ENCODE data around the gene MPP2.

The MPP2 gene

GRCh38 chr17:43856141-43856540, 51.2 kb downstream of the MPP2 start:
- no peak overlapping the region for H3K9ac ChIP-seq (ENCODE audit: low read depth, low read length)
- no peaks in the 10 kb centered on the region for H3K9me3 ChIP-seq (ENCODE audit: insufficient read depth, low read depth, low read length)
- no peak overlapping the region for H3K4me3 ChIP-seq (ENCODE audit: low read length)
- no peak overlapping the region for H3K27ac ChIP-seq (ENCODE audit: low read depth, low read length)
- WGBS: 90% methylated on average over 3 of the region's 3 CpGs
- H3K27me3 ChIP-seq (ENCODE audit: insufficient read depth, low read length): no peaks in the 10 kb centered on the region; the same call in 1 of the 2 replicates
- H3K4me1 ChIP-seq (ENCODE audit: insufficient read depth, low read length): no peaks in the 10 kb centered on the region
- no peaks in the 10 kb centered on the region for H3K36me3 ChIP-seq (ENCODE audit: insufficient read depth, low read length)

GRCh38 chr17:43855061-43855460, 52.3 kb downstream of the MPP2 start:
- WGBS: 93% methylated on average over 9 of the region's 9 CpGs
- Histone ChIP-seq H3K27ac (ENCODE audit: low read depth, low read length) (no peak overlapping the region), H3K27me3 (ENCODE audit: insufficient read depth, low read length) (no peaks in the 10 kb centered on the region; the same call in 1 of the 2 replicates), H3K9me3 (ENCODE audit: insufficient read depth, low read depth, low read length) (no peaks in the 10 kb centered on the region), H3K4me3 (ENCODE audit: low read length) (no peak overlapping the region), H3K4me1 (ENCODE audit: insufficient read depth, low read length) (no peaks in the 10 kb centered on the region), H3K36me3 (ENCODE audit: insufficient read depth, low read length) (no peaks in the 10 kb centered on the region), H3K9ac (ENCODE audit: low read depth, low read length) (no peak overlapping the region)

GRCh38 chr17:43854498-43854897, 52.8 kb downstream of the MPP2 start:
- Histone ChIP-seq H3K4me1 (ENCODE audit: insufficient read depth, low read length) (no peaks in the 10 kb centered on the region), H3K9me3 (ENCODE audit: insufficient read depth, low read depth, low read length) (no peaks in the 10 kb centered on the region), H3K27ac (ENCODE audit: low read depth, low read length) (no peak overlapping the region), H3K27me3 (ENCODE audit: insufficient read depth, low read length) (no peaks in the 10 kb centered on the region; the same call in 1 of the 2 replicates), H3K4me3 (ENCODE audit: low read length) (no peak overlapping the region), H3K36me3 (ENCODE audit: insufficient read depth, low read length) (no peaks in the 10 kb centered on the region), H3K9ac (ENCODE audit: low read depth, low read length) (no peak overlapping the region)
- 72% methylated on average over 7 of the region's 8 CpGs for WGBS

- no peak overlapping the region for H3K9ac ChIP-seq (ENCODE audit: low read depth, low read length)
- WGBS: 92% methylated on average over 7 of the region's 7 CpGs
Measured at GRCh38 chr17:43853546-43853945, 53.8 kb downstream of the MPP2 start.

GRCh38 chr17:43852571-43852970, 54.8 kb downstream of the MPP2 start:
- 89% methylated on average over 8 of the region's 8 CpGs for WGBS
- no peaks in the 10 kb centered on the region for H3K9me3 ChIP-seq (ENCODE audit: insufficient read depth, low read depth, low read length)
- H3K9ac ChIP-seq (ENCODE audit: low read depth, low read length): no peak overlapping the region
- no peak overlapping the region for H3K27ac ChIP-seq (ENCODE audit: low read depth, low read length)
- no peak overlapping the region for H3K4me3 ChIP-seq (ENCODE audit: low read length)
- peaks cover 6% of the 10 kb centered on the region for H3K27me3 ChIP-seq (ENCODE audit: insufficient read depth, low read length)
- H3K36me3 ChIP-seq (ENCODE audit: insufficient read depth, low read length): no peaks in the 10 kb centered on the region
- H3K4me1 ChIP-seq (ENCODE audit: insufficient read depth, low read length): no peaks in the 10 kb centered on the region

More at GRCh38 chr17:43853546-43853945, 53.8 kb downstream of the MPP2 start:
- no peak overlapping the region for H3K27ac ChIP-seq (ENCODE audit: low read depth, low read length)
- no peaks in the 10 kb centered on the region for H3K9me3 ChIP-seq (ENCODE audit: insufficient read depth, low read depth, low read length)
- no peaks in the 10 kb centered on the region; the same call in 1 of the 2 replicates for H3K27me3 ChIP-seq (ENCODE audit: insufficient read depth, low read length)
- no peaks in the 10 kb centered on the region for H3K4me1 ChIP-seq (ENCODE audit: insufficient read depth, low read length)
- no peak overlapping the region for H3K4me3 ChIP-seq (ENCODE audit: low read length)
- no peaks in the 10 kb centered on the region for H3K36me3 ChIP-seq (ENCODE audit: insufficient read depth, low read length)

GRCh38 chr17:43849116-43849515, 58.2 kb downstream of the MPP2 start:
- 88% methylated on average over 8 of the region's 8 CpGs for WGBS
- Histone ChIP-seq H3K36me3 (ENCODE audit: insufficient read depth, low read length) (no peaks in the 10 kb centered on the region), H3K27me3 (ENCODE audit: insufficient read depth, low read length) (peaks cover 6% of the 10 kb centered on the region), H3K9ac (ENCODE audit: low read depth, low read length) (no peak overlapping the region), H3K27ac (ENCODE audit: low read depth, low read length) (no peak overlapping the region), H3K9me3 (ENCODE audit: insufficient read depth, low read depth, low read length) (no peaks in the 10 kb centered on the region), H3K4me1 (ENCODE audit: insufficient read depth, low read length) (peaks cover 12% of the 10 kb centered on the region), H3K4me3 (ENCODE audit: low read length) (no peak overlapping the region)

- H3K27ac ChIP-seq (ENCODE audit: low read depth, low read length): no peak overlapping the region
- H3K27me3 ChIP-seq (ENCODE audit: insufficient read depth, low read length): peaks cover 6% of the 10 kb centered on the region
- H3K36me3 ChIP-seq (ENCODE audit: insufficient read depth, low read length): no peaks in the 10 kb centered on the region
- H3K9me3 ChIP-seq (ENCODE audit: insufficient read depth, low read depth, low read length): no peaks in the 10 kb centered on the region
- H3K4me1 ChIP-seq (ENCODE audit: insufficient read depth, low read length): peaks cover 12% of the 10 kb centered on the region
- H3K4me3 ChIP-seq (ENCODE audit: low read length): no peak overlapping the region
- no peak overlapping the region for H3K9ac ChIP-seq (ENCODE audit: low read depth, low read length)
- 91% methylated on average over 10 of the region's 10 CpGs for WGBS
Measured at GRCh38 chr17:43848601-43849000, 58.7 kb downstream of the MPP2 start.

GRCh38 chr17:43846963-43847371, 60.4 kb downstream of the MPP2 start, which contains the start of gene CD300LG:
TSS of gene CD300LG (plus strand) at chr17:43847176. CDS start at chr17:43847217, 41 bp downstream.
- no peak within 1 kb of the TSS for H3K27ac ChIP-seq (ENCODE audit: low read depth, low read length)
- H3K4me1 ChIP-seq (ENCODE audit: insufficient read depth, low read length): peaks cover 12% of the 10 kb centered on the region
- no peaks in the 10 kb centered on the region for H3K36me3 ChIP-seq (ENCODE audit: insufficient read depth, low read length)
- H3K9ac ChIP-seq (ENCODE audit: low read depth, low read length): no peak within 1 kb of the TSS
- WGBS: 51% methylated on average over 17 of the region's 17 CpGs
- H3K4me3 ChIP-seq (ENCODE audit: low read length): peak within 1 kb of the TSS; percentile 17; the same call in 1 of the 2 replicates
- peaks cover 6% of the 10 kb centered on the region; the same call in 1 of the 2 replicates for H3K27me3 ChIP-seq (ENCODE audit: insufficient read depth, low read length)
- H3K9me3 ChIP-seq (ENCODE audit: insufficient read depth, low read depth, low read length): no peaks in the 10 kb centered on the region

GRCh38 chr17:43846221-43846712, 61.1 kb downstream of the MPP2 start:
- H3K9me3 ChIP-seq (ENCODE audit: insufficient read depth, low read depth, low read length): no peaks in the 10 kb centered on the region
- H3K27me3 ChIP-seq (ENCODE audit: insufficient read depth, low read length): peaks cover 6% of the 10 kb centered on the region; the same call in 1 of the 2 replicates
- 11% methylated on average over 12 of the region's 13 CpGs for WGBS
- H3K27ac ChIP-seq (ENCODE audit: low read depth, low read length): no peak overlapping the region
- no peaks in the 10 kb centered on the region for H3K36me3 ChIP-seq (ENCODE audit: insufficient read depth, low read length)
- H3K4me3 ChIP-seq (ENCODE audit: low read length): peak overlapping the region; percentile 17; the same call in 1 of the 2 replicates
- H3K4me1 ChIP-seq (ENCODE audit: insufficient read depth, low read length): peaks cover 12% of the 10 kb centered on the region
- H3K9ac ChIP-seq (ENCODE audit: low read depth, low read length): no peak overlapping the region

GRCh38 chr17:43845766-43846165, 61.6 kb downstream of the MPP2 start:
- no peaks in the 10 kb centered on the region for H3K36me3 ChIP-seq (ENCODE audit: insufficient read depth, low read length)
- H3K27me3 ChIP-seq (ENCODE audit: insufficient read depth, low read length): peaks cover 6% of the 10 kb centered on the region; the same call in 1 of the 2 replicates
- peaks cover 12% of the 10 kb centered on the region for H3K4me1 ChIP-seq (ENCODE audit: insufficient read depth, low read length)
- H3K27ac ChIP-seq (ENCODE audit: low read depth, low read length): no peak overlapping the region
- no peaks in the 10 kb centered on the region for H3K9me3 ChIP-seq (ENCODE audit: insufficient read depth, low read depth, low read length)
- H3K9ac ChIP-seq (ENCODE audit: low read depth, low read length): no peak overlapping the region
- 87% methylated on average over 3 of the region's 4 CpGs for WGBS
- H3K4me3 ChIP-seq (ENCODE audit: low read length): no peak overlapping the region

GRCh38 chr17:43844241-43844640, 63.1 kb downstream of the MPP2 start:
- no peaks in the 10 kb centered on the region for H3K9me3 ChIP-seq (ENCODE audit: insufficient read depth, low read depth, low read length)
- H3K4me3 ChIP-seq (ENCODE audit: low read length): no peak overlapping the region
- peaks cover 12% of the 10 kb centered on the region for H3K4me1 ChIP-seq (ENCODE audit: insufficient read depth, low read length)
- WGBS: 94% methylated on average over 5 of the region's 5 CpGs
- H3K9ac ChIP-seq (ENCODE audit: low read depth, low read length): no peak overlapping the region
- no peaks in the 10 kb centered on the region for H3K36me3 ChIP-seq (ENCODE audit: insufficient read depth, low read length)
- no peak overlapping the region for H3K27ac ChIP-seq (ENCODE audit: low read depth, low read length)
- peaks cover 6% of the 10 kb centered on the region; the same call in 1 of the 2 replicates for H3K27me3 ChIP-seq (ENCODE audit: insufficient read depth, low read length)

- Histone ChIP-seq H3K27ac (ENCODE audit: low read depth, low read length) (no peak overlapping the region), H3K36me3 (ENCODE audit: insufficient read depth, low read length) (no peaks in the 10 kb centered on the region), H3K4me1 (ENCODE audit: insufficient read depth, low read length) (peaks cover 12% of the 10 kb centered on the region), H3K9ac (ENCODE audit: low read depth, low read length) (no peak overlapping the region), H3K9me3 (ENCODE audit: insufficient read depth, low read depth, low read length) (no peaks in the 10 kb centered on the region), H3K4me3 (ENCODE audit: low read length) (no peak overlapping the region), H3K27me3 (ENCODE audit: insufficient read depth, low read length) (peaks cover 4% of the 10 kb centered on the region; the same call in 1 of the 2 replicates)
- WGBS: 89% methylated on average over 7 of the region's 7 CpGs
Measured at GRCh38 chr17:43842975-43843325, 64.4 kb downstream of the MPP2 start.

Measured in HUES64 (cell line).